Neural cell (in vitro differentiated cells): Measurements from ENCODE around the gene SDC3. TPM values are rescaled to one million over a fixed set of nuclear protein-coding genes. Genes with fewer than 3 reads are reported as not detected.

Experiments used
- H2AFZ ChIP-seq: fragments of 200-600, 300-800 bp; sonication (generic), shearing (Covaris generic); 2 replicates; pipeline ENCODE4 v1.6.0; 2014; ENCODE audit warnings: low read depth, mild to moderate bottlenecking, antibody characterized with exemption, low read length, moderate library complexity
- H3F3A ChIP-seq: fragments of 200-600 bp; shearing (Covaris generic); 2 replicates; pipeline ENCODE4 v1.6.1; 2016; ENCODE audit warnings: mild to moderate bottlenecking, moderate library complexity, mixed read lengths, antibody characterized with exemption, low read length; ENCODE audit not compliant: insufficient read depth, poor library complexity, severe bottlenecking
- H3K27ac ChIP-seq: fragments of 200-600, 300-800 bp; sonication (generic), shearing (Covaris generic); 2 replicates; pipeline ENCODE4 v1.5.1; 2014; ENCODE audit warnings: mild to moderate bottlenecking, low read length, moderate library complexity
- H3K27me3 ChIP-seq: fragments of 300-800, 200-600 bp; sonication (generic), shearing (Covaris generic); 2 replicates; pipeline ENCODE4 v1.6.0; 2014; ENCODE audit warnings: mild to moderate bottlenecking, low read depth, low read length, moderate library complexity; ENCODE audit not compliant: insufficient read depth
- H3K36me3 ChIP-seq: fragments of 300-800, 200-600 bp; sonication (generic), shearing (Covaris generic); 2 replicates; pipeline ENCODE4 v1.5.1; 2014; ENCODE audit warnings: mild to moderate bottlenecking, antibody characterized with exemption, low read length, moderate library complexity; ENCODE audit not compliant: insufficient read depth
- H3K4me2 ChIP-seq: fragments of 300-800, 200-600 bp; sonication (generic), shearing (Covaris generic); 2 replicates; pipeline ENCODE4 v1.6.0; 2014; ENCODE audit warnings: mild to moderate bottlenecking, low read length
- H3K4me3 ChIP-seq: fragments of 300-800, 200-600 bp; sonication (generic), shearing (Covaris generic); 2 replicates; pipeline ENCODE4 v1.5.1; 2014; ENCODE audit warnings: mild to moderate bottlenecking, low read length, moderate library complexity
- H3K79me2 ChIP-seq: fragments of 200-600 bp; shearing (Covaris generic); replicated peaks from 2 replicates; pipeline ENCODE4 v1.6.0; 2014; ENCODE audit warnings: mild to moderate bottlenecking, low read length, moderate library complexity; ENCODE audit not compliant: insufficient read depth
- H3K9ac ChIP-seq: fragments of 300-800, 200-600 bp; sonication (generic), shearing (Covaris generic); 2 replicates; pipeline ENCODE4 v1.6.1; 2016; ENCODE audit warnings: mild to moderate bottlenecking, low read length, mixed read lengths
- H3K9me2 ChIP-seq: fragments of 200-600 bp; shearing (Covaris generic); 2 replicates; pipeline ENCODE4 v1.6.1; 2016; ENCODE audit warnings: mild to moderate bottlenecking, low read length, mixed read lengths; ENCODE audit not compliant: insufficient read depth
- H3K9me3 ChIP-seq: fragments of 200-600, 300-800 bp; sonication (generic), shearing (Covaris generic); 2 replicates; pipeline ENCODE4 v1.6.1; 2016; ENCODE audit warnings: mild to moderate bottlenecking, mixed run types, low read length, moderate library complexity, mixed read lengths
- H4K20me1 ChIP-seq: fragments of 200-600 bp; shearing (Covaris generic); 2 replicates; pipeline ENCODE4 v1.6.1; 2016; ENCODE audit warnings: mild to moderate bottlenecking, mixed run types; ENCODE audit not compliant: insufficient read depth
- EP300 ChIP-seq: fragments of 450-650 bp; conservative IDR thresholded peaks from 2 replicates; pipeline ENCODE4 v1.6.1; 2014; ENCODE audit warnings: antibody characterized with exemption, mild to moderate bottlenecking, moderate library complexity; ENCODE audit not compliant: poor library complexity, severe bottlenecking
- EZH2 ChIP-seq: fragments of 200-600, 300-800 bp; shearing (Covaris generic), sonication (generic); IDR thresholded peaks from 2 replicates; pipeline ENCODE4 v1.6.1; 2014; ENCODE audit warnings: antibody characterized with exemption, low read length, borderline replicate concordance, mild to moderate bottlenecking; ENCODE audit not compliant: insufficient read depth, poor library complexity, severe bottlenecking
- MXI1 ChIP-seq: fragments of 450-650 bp; conservative IDR thresholded peaks from 2 replicates; pipeline ENCODE4 v1.6.1; 2014; ENCODE audit warnings: antibody characterized with exemption, mild to moderate bottlenecking; ENCODE audit not compliant: poor library complexity, severe bottlenecking
- POLR2AphosphoS5 ChIP-seq: IDR thresholded peaks from 2 replicates; pipeline ENCODE4 v1.6.1; 2012
- RAD21 ChIP-seq: fragments of 450-650 bp; conservative IDR thresholded peaks from 2 replicates; pipeline ENCODE4 v1.6.1; 2014; ENCODE audit warnings: antibody characterized with exemption, mild to moderate bottlenecking, moderate library complexity
- REST ChIP-seq: IDR thresholded peaks from 2 replicates; pipeline ENCODE4 v1.6.1; 2012; ENCODE audit warnings: borderline replicate concordance
- SMC3 ChIP-seq: fragments of 450-650 bp; conservative IDR thresholded peaks from 2 replicates; pipeline ENCODE4 v1.6.1; 2014; ENCODE audit warnings: antibody characterized with exemption, mild to moderate bottlenecking, moderate library complexity; ENCODE audit not compliant: poor library complexity
- TAF1 ChIP-seq: IDR thresholded peaks from 2 replicates; pipeline ENCODE4 v1.6.1; 2012; ENCODE audit warnings: low read depth
- polyA plus RNA-seq: library from polyadenylated mRNA; depleted of rRNA; stranded (reverse); fragments of >200 nt; gene quantifications from 2 replicates; pipeline ENCODE4 v1.2.3, GENCODE V29; 2014
- TF ChIP-seq, protein P1 (sequence below): fragments of 450-650 bp; IDR thresholded peaks from 2 replicates; pipeline ENCODE4 v1.5.1; 2014; ENCODE audit warnings: antibody characterized with exemption, mild to moderate bottlenecking, moderate library complexity; ENCODE audit not compliant: poor library complexity, severe bottlenecking

SDC3 gene
- polyA plus RNA-seq, 1 donor from 2014 or later, result 55.2 TPM

GRCh38 chr1:30891227-30891552, 17.4 kb downstream of the SDC3 start:
- Histone ChIP-seq H3K79me2 (peaks cover 76% of the 10 kb centered on the region), H3K9me2 (no peaks in the 10 kb centered on the region), H3F3A (no peaks in the 10 kb centered on the region), H3K27me3 (no peaks in the 10 kb centered on the region), H2AFZ (no peak overlapping the region), H3K4me2 (no peak overlapping the region), H3K9me3 (no peaks in the 10 kb centered on the region), H3K9ac (no peak overlapping the region), H3K36me3 (no peaks in the 10 kb centered on the region), H3K4me3 (no peak overlapping the region), H3K27ac (no peak overlapping the region), H4K20me1 (no peaks in the 10 kb centered on the region)
- TF ChIP-seq MXI1, result no peak
- TF ChIP-seq RAD21, result no peak
- no peak for TF ChIP-seq SMC3
- TF ChIP-seq EP300, result no peak
- no peak for TF ChIP-seq EZH2
- TF ChIP-seq, protein P1, sequence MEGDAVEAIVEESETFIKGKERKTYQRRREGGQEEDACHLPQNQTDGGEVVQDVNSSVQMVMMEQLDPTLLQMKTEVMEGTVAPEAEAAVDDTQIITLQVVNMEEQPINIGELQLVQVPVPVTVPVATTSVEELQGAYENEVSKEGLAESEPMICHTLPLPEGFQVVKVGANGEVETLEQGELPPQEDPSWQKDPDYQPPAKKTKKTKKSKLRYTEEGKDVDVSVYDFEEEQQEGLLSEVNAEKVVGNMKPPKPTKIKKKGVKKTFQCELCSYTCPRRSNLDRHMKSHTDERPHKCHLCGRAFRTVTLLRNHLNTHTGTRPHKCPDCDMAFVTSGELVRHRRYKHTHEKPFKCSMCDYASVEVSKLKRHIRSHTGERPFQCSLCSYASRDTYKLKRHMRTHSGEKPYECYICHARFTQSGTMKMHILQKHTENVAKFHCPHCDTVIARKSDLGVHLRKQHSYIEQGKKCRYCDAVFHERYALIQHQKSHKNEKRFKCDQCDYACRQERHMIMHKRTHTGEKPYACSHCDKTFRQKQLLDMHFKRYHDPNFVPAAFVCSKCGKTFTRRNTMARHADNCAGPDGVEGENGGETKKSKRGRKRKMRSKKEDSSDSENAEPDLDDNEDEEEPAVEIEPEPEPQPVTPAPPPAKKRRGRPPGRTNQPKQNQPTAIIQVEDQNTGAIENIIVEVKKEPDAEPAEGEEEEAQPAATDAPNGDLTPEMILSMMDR, result no peak
- no peak for TF ChIP-seq REST

DNA sequence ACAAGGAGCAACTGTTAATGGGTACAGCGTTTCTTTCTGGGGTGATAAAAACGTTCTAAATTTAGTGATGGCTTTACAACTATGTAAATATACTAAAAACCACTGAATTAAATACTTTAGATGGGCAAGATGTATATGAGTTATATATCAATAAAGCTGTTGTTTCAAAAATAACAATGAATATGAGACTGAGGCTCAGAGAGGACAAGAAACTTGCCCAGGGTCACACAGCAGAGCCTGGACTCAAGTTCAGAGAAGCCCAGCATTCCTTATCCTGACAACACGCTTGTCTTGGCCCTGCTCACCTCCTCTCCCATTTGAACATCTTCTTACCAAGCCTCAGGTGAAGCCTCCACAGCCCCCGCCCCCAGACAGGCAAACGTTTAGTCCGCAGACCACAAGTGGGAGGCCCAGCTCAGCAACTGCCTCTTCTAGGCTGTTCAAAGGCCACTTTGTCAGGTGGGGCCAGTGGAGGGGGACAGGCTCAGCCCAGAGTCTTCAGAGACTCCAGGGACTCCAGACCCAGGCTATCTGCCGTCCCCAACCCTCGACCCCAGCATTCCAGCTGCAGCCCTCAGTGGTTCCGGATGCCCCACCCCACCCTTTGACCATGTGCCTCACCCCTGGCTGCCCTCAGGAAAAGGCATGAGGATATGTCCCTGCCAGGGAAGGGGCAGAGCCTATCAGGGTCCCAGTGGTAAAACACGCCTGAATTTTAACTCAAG, 17.9 kb downstream of the SDC3 start:
- Histone ChIP-seq H3K27ac (no peak overlapping the region), H3K27me3 (no peaks in the 10 kb centered on the region)

More for the DNA sequence above, 17.9 kb downstream of the SDC3 start:
- no peaks in the 10 kb centered on the region for H3K9me3 ChIP-seq
- H3K79me2 ChIP-seq, result peaks cover 80% of the 10 kb centered on the region
- no peaks in the 10 kb centered on the region for H4K20me1 ChIP-seq
- no peaks in the 10 kb centered on the region for H3F3A ChIP-seq
- no peak overlapping the region for H3K9ac ChIP-seq
- H2AFZ ChIP-seq, result no peak overlapping the region
- no peak overlapping the region for H3K4me2 ChIP-seq
- H3K4me3 ChIP-seq, result no peak overlapping the region
- H3K9me2 ChIP-seq, result no peaks in the 10 kb centered on the region
- no peak for TF ChIP-seq SMC3
- TF ChIP-seq RAD21, result no peak
- no peak for TF ChIP-seq TAF1
- TF ChIP-seq MXI1, result no peak
- TF ChIP-seq, protein P1, result no peak
- TF ChIP-seq EZH2, result no peak
- no peak for TF ChIP-seq POLR2AphosphoS5
- no peak for TF ChIP-seq EP300
- no peak for TF ChIP-seq REST
- H3K36me3 ChIP-seq, result no peaks in the 10 kb centered on the region
